Keratinocyte (primary cell): ENCODE results near the gene KRT9. TPM values are rescaled to one million over a fixed set of nuclear protein-coding genes. Genes with fewer than 3 reads are reported as not detected.

Experiments used
- DNase-seq: peaks from one replicate; pipeline ENCODE4 v3.0.0-alpha.2; 2011; ENCODE audit warnings: low read depth, missing footprints, low spot score
- FAIRE-seq: peaks from 2 replicates; lab custom pipeline; 2011; peaks lifted over from hg19 to GRCh38; lab: Jason Lieb, UNC
- H2AFZ ChIP-seq: 2 replicates; pipeline ENCODE4 v1.6.0; 2012; ENCODE audit warnings: low read length, control low read depth, inconsistent platforms; ENCODE audit not compliant: control insufficient read depth
- H3K27ac ChIP-seq: 2 replicates; pipeline ENCODE4 v1.5.1; 2011; ENCODE audit warnings: low read length; ENCODE audit not compliant: control insufficient read depth, insufficient read depth
- H3K27me3 ChIP-seq: 3 replicates; pipeline ENCODE4 v1.6.0; 2011; ENCODE audit warnings: low read length; ENCODE audit not compliant: control insufficient read depth, insufficient read depth; ENCODE audit errors: extremely low read depth
- H3K36me3 ChIP-seq, 2 experiments: 2 replicates in 1 of 2; 3 replicates in 1 of 2; pipeline ENCODE4 v1.5.1; 2011; ENCODE audit warnings: low read length in 2 of 2, mild to moderate bottlenecking in 1 of 2; ENCODE audit not compliant: control insufficient read depth in 2 of 2, insufficient read depth in 2 of 2; ENCODE audit errors: extremely low read depth in 1 of 2
- H3K4me1 ChIP-seq: 3 replicates; pipeline ENCODE4 v1.5.1; 2011; ENCODE audit warnings: low read length; ENCODE audit not compliant: control insufficient read depth, insufficient read depth; ENCODE audit errors: extremely low read depth
- H3K4me2 ChIP-seq: 3 replicates; pipeline ENCODE4 v1.6.0; 2011; ENCODE audit warnings: low read depth, low read length; ENCODE audit not compliant: control insufficient read depth, insufficient read depth; ENCODE audit errors: extremely low read depth
- H3K4me3 ChIP-seq, 3 experiments: fragments of 200-600 bp in 1 of 3; sonication (generic) in 1 of 3; 2 replicates in 2 of 3; 3 replicates in 1 of 3; pipeline ENCODE4 v1.5.1; 2011 to 2016; ENCODE audit warnings: low read length in 3 of 3, mild to moderate bottlenecking in 3 of 3, control low read depth in 2 of 3, inconsistent platforms in 1 of 3, low read depth in 1 of 3, mixed read lengths in 1 of 3, mixed run types in 1 of 3, moderate library complexity in 1 of 3; ENCODE audit not compliant: control insufficient read depth in 2 of 3, insufficient read depth in 2 of 3; ENCODE audit errors: extremely low read depth in 1 of 3
- H3K79me2 ChIP-seq: 2 replicates; pipeline ENCODE4 v1.6.0; 2012; ENCODE audit warnings: low read length; ENCODE audit not compliant: control insufficient read depth, insufficient read depth
- H3K9ac ChIP-seq: 3 replicates; pipeline ENCODE4 v1.6.0; 2011; ENCODE audit warnings: low read length; ENCODE audit not compliant: control insufficient read depth, insufficient read depth; ENCODE audit errors: extremely low read depth
- H3K9me1 ChIP-seq: 3 replicates; pipeline ENCODE4 v1.6.0; 2011; ENCODE audit warnings: low read length; ENCODE audit not compliant: control insufficient read depth, insufficient read depth; ENCODE audit errors: extremely low read depth
- H3K9me3 ChIP-seq: 2 replicates; pipeline ENCODE4 v1.5.1; 2012; ENCODE audit warnings: low read depth, low read length; ENCODE audit not compliant: control insufficient read depth
- H4K20me1 ChIP-seq: 3 replicates; pipeline ENCODE4 v1.6.0; 2011; ENCODE audit warnings: low read length; ENCODE audit not compliant: control insufficient read depth, insufficient read depth; ENCODE audit errors: extremely low read depth
- CTCF ChIP-seq, 3 experiments: IDR thresholded peaks in 1 of 3; conservative IDR thresholded peaks in 1 of 3; optimal IDR thresholded peaks in 1 of 3; 2 replicates in 2 of 3; 3 replicates in 1 of 3; pipeline versions ENCODE3 to v1.5.1; 2011; ENCODE audit warnings: low read length in 3 of 3, mild to moderate bottlenecking in 3 of 3, moderate library complexity in 2 of 3, control low read depth in 1 of 3, inconsistent platforms in 1 of 3; ENCODE audit not compliant: insufficient read depth in 2 of 3; ENCODE audit errors: extremely low read depth in 1 of 3
- EZH2 ChIP-seq: IDR thresholded peaks from one replicate; pipeline ENCODE4 v1.6.1; 2012; ENCODE audit warnings: inconsistent platforms, mild to moderate bottlenecking, low read length, moderate library complexity
- dilution Hi-C: fragments of 300-500 bp; cut with MboI; formaldehyde crosslinking; loops from one replicate; pipeline ENCODE4 v1.7.0; 2020; ENCODE audit warnings: low sequenced_read_pairs; ENCODE audit not compliant: extremely low pct_ligation_motif_present
- polyA plus RNA-seq, 5 experiments: library from polyadenylated mRNA; depleted of rRNA in 3 of 5; stranded (reverse) in 3 of 5; stranded (forward) in 1 of 5; unstranded in 1 of 5; fragments of >200 nt; gene quantifications; 1 replicate in 1 of 5; 2 replicates in 3 of 5; 3 replicates in 1 of 5; pipeline versions ENCODE4 v1.2.1 to v1.2.3, GENCODE V29; 2011 to 2012; ENCODE audit warnings: missing spikeins in 2 of 5, low read depth in 1 of 5, low replicate concordance in 1 of 5

The KRT9 gene
- polyA plus RNA-seq, 1 donor (not counting 4 experiments of a cell fraction or from before 2014, with no cell fraction given): 1.6 TPM

GRCh38 chr17:41551365-41551764 lies 20.5 kb downstream of the KRT9 start:
- no peaks in the 10 kb centered on the region for H3K79me2 ChIP-seq
- H3K4me1 ChIP-seq: peaks cover 52% of the 10 kb centered on the region
- FAIRE-seq (no peak), DNase-seq (no peak)
- no peak for TF ChIP-seq EZH2
- no peak for TF ChIP-seq CTCF (optimal IDR thresholded peaks at IDR 0.05 in 1 of 3, IDR thresholded peaks at IDR 0.05 in 1 of 3, conservative IDR thresholded peaks at IDR 0.05 in 1 of 3; ENCODE audit: extremely low read depth in 1 of 3, insufficient read depth in 2 of 3, low read length in 3 of 3)
- H4K20me1 ChIP-seq: no peaks in the 10 kb centered on the region
- no peaks in the 10 kb centered on the region for H3K9me3 ChIP-seq
- no peak overlapping the region for H3K4me3 ChIP-seq
- no peaks in the 10 kb centered on the region for H3K9me1 ChIP-seq
- H3K27ac ChIP-seq: no peak overlapping the region
- no peak overlapping the region for H3K9ac ChIP-seq
- H3K36me3 ChIP-seq: no peaks in the 10 kb centered on the region
- dilution Hi-C loops: no loop called here
- H2AFZ ChIP-seq: no peak overlapping the region
- no peaks in the 10 kb centered on the region for H3K27me3 ChIP-seq
- H3K4me2 ChIP-seq: no peak overlapping the region

GRCh38 chr17:41549596-41550039 lies 22.2 kb downstream of the KRT9 start:
- no peaks in the 10 kb centered on the region for H3K79me2 ChIP-seq
- H2AFZ ChIP-seq: no peak overlapping the region
- no peak overlapping the region for H3K27ac ChIP-seq
- no peak for DNase-seq
- H3K9ac ChIP-seq: no peak overlapping the region
- no peak for FAIRE-seq
- TF ChIP-seq CTCF (optimal IDR thresholded peaks at IDR 0.05 in 1 of 3, IDR thresholded peaks at IDR 0.05 in 1 of 3, conservative IDR thresholded peaks at IDR 0.05 in 1 of 3; ENCODE audit: extremely low read depth in 1 of 3, insufficient read depth in 2 of 3, low read length in 3 of 3): no peak
- no peak for TF ChIP-seq EZH2
- H3K36me3 ChIP-seq: no peaks in the 10 kb centered on the region
- H3K9me3 ChIP-seq: no peaks in the 10 kb centered on the region
- H3K4me1 ChIP-seq: peaks cover 45% of the 10 kb centered on the region
- H3K4me3 ChIP-seq: no peak overlapping the region
- no peaks in the 10 kb centered on the region for H3K27me3 ChIP-seq
- dilution Hi-C loops: no loop called here
- no peaks in the 10 kb centered on the region for H4K20me1 ChIP-seq
- H3K9me1 ChIP-seq: no peaks in the 10 kb centered on the region
- peak overlapping the region; percentile 67 for H3K4me2 ChIP-seq
